ENCODE data around the gene BANP.

BANP gene

DNA sequence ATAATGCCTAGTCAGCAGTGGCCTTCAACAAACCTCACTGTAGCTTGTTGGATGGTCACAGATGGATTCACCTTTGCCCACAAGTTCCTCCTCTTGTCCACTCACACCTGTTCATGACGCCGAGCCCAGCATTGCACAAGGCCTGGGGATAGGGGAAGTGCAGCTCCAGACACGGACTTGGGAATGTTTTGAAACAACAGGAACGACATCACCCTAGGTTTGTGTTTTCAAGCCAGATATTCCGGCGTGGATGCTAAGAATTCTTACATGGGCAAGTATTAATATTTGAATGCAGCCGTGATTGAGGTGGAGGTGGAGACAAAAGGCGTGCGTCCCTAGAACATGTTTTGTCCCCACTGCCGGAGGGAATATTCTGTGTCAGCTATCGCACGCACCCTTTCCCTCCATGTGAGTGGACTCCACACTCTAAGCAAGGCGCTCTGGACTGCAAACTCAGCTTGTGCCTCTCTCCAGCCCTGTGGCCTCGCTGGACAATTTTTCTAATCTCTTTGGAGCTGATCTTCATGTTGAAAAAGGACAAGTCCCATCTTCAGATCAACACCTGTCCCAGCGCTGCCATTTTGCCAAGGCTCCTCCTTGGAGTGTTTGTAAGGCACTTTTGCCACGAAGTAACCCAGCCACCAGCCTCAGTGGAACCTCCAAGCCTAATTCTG is 2.0 kb upstream of the BANP start:
- no peak for DNase-seq (ENCODE audit: low spot score)

DNA sequence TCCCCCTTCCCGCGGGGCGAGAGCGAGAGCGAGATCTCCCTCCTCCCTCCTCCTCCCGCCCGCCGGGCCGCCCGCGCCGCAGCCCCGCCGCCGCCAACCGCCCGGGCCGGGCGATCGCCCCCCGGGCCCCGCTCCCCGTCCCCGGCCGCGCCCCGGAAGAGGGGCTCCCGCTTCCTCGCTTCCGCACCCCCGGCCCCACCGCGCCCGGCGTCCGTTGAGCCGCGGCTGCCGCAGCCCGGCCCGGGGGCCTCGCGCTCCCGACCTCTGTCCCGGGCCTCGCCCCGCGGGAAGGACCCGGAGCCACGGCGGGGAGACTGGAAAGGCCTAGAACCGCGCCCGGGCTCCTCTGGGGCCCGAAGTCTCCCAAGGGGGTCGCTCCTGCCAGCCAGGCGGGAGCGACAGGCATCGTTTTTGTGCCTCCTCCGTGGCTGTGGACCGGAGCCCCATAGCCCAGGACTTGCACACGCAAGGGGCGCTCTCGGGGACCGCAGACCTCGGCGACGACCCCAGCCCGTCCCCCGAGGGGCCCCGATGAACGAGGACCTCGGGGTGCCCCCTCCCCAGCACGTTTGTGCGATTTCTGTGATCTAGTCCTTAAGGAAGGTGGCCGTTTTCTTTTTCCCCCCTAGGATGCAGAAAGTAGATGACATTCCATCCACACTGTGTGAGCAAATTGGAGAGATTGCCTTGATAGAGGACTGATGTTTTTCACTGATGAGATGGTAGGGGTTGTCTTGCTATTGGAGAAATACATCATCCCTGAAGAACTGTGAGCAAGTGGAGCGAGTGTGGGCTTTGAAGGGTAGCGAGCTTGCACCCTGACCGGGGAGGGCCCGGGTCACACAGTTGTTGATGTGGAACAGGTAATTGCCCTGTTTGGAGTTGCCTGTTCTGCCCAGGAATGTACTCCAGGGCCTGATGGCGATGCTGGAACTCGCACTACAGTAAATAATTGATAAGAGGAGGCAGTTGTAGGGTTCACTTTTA is 611 bp downstream of the BANP start:
- DNase-seq (ENCODE audit: low spot score) = no peak

DNA sequence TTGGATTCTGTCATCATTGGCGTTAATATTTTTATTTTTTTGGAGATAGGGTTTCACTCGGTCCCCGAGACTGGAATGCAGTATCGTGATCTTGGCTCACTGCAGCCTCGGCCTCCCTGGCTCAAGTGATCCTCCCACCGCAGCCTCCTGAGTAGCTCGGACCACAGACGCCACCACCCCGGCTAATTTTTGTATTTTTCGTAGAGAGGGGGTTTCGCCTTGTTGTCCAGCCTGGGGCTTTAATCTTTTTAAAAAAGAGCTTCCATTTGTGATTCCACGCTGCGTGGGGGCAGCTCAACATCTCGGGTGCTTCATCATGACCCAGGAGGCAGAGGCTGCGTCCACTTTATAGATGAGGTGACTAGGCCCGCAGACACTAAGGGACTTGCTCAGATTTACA is 1.5 kb downstream of the BANP start:
- no peak for DNase-seq (ENCODE audit: low spot score)

DNA sequence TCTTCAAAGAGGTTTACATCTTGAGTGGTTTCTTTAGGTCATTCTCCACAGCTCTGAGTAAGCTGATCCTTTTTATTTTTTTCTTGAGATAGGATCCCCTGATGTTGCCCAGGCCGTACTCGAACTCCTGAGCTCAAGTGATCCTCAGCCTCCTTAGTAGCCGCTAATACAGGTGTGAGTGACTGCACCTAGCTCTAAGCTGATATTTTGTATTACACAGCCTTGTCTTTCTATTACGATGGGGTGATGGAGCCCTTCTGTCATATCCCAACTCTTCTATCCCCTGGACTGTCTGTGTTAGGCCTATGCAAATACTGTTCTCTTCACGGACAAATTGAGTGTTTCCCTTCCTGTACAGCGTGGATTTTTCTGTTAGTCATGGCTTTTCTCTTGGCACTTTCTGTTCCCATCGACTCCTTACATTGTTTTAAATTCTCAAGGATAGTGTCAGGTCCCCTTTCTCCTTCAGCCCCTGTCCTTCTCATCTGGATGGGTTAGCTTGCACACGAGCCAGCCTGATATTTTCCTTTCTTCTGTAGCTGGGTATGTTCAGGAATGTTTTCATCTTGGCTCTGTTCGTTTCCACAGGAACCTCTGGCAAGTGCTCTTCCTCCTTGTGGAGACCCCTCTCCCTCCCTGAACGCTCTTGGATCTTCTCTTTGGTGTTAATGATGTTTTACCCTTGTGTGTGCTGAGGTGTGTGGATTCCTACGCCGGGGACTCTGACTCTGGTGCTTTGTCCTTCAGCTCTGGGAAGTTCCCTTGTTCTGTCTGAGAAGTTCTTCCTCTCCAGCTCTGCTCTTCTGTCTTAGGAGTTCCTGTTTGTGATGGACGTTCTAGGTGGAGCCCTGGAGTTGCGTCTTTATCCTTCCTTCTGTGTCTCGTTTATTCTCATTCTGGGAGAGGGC is 2.3 kb downstream of the BANP start:
- no peak for DNase-seq (ENCODE audit: low spot score)

DNA sequence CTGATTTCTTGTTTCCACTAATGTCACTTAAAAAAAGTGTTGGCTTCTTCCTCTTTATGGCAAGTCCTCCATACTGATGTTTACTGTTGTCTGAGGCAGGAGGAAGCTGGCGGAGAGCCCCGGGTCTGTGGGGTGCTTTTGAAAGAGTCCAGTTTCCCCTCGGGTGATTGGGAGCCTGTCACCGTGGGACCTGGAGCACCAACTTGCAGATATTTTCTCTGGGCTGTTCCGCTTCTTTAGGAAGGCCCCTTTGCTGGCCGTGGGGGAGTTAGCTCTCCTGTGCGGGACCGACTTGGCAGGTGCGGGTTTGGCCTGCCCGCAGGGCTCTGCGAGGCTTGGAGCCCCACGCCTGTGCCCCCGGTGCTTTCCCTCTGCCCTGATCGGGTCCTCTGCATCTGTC is 3.1 kb downstream of the BANP start:
- DNase-seq (ENCODE audit: low spot score) = no peak

DNA sequence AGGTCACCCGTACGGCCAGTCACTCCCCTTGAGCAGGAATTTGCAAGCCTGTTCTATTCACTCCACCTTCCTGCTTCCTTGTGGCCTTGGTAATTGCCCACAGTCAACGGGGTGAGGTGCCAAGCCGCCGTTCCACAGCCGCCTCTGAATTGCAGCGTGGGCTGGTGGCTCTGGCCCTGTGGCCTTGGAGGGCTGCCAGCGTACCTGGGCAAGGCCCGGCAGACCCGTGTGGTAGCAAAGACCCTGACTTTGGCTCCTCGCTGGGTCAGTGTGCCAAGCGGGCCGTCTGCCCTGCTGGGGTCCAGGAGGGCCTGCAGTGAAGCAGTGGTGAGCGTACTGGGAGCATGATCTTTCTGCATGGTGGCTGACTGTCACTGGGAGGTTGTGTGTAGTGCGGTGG is 3.6 kb downstream of the BANP start:
- no peak for DNase-seq (ENCODE audit: low spot score)

DNA sequence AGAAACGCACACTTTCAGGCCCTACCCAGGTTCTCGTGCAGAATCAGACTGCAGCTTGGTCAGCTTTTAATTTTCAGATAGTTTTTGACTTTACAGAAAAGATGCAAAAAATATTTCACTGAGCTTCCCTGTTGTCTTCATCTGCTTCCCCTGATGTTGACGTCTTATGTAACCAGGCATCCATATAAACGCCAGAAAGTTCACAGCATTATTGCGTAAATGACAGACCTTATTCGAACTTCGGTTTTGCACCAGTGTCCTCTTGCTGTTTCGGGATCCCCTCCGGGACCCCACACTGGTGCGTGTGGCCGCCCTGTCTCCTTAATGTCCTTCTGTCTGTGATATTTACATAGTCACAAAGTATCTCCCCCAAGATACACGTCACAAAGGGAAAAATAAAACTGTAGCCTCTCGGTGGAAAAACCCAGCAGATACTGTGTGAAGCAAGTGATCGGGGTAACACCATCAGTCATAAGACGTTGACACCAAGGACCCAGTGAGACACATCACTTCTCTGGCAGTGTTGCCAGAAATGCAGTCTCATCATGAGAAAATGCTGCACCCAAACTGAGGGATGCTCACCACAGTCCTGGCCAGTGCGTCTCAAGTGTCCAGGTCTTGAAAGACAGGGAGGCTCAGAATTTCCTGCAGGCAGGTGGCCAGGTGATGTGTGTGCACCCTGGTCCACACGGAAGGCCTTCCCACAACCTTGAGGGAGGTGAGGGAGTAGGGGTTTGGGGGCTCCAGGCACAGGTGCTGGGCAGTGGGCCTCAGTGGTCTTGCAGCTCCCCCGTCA is 4.3 kb downstream of the BANP start:
- DNase-seq (ENCODE audit: low spot score) = no peak

DNA sequence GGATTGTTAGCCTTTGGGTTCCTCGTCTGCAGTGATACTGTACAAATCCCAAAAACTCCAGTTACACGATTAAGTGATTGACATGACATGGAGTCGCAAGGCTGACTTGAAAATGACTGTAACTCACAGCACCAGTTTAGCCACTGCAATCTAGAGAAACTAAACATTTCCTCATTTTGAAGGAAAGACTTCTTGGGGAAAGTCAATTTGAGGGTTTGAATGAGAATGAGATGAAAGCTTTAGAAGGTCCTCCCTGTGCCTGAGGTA is 4.8 kb downstream of the BANP start:
- no peak for DNase-seq (ENCODE audit: low spot score)

DNA sequence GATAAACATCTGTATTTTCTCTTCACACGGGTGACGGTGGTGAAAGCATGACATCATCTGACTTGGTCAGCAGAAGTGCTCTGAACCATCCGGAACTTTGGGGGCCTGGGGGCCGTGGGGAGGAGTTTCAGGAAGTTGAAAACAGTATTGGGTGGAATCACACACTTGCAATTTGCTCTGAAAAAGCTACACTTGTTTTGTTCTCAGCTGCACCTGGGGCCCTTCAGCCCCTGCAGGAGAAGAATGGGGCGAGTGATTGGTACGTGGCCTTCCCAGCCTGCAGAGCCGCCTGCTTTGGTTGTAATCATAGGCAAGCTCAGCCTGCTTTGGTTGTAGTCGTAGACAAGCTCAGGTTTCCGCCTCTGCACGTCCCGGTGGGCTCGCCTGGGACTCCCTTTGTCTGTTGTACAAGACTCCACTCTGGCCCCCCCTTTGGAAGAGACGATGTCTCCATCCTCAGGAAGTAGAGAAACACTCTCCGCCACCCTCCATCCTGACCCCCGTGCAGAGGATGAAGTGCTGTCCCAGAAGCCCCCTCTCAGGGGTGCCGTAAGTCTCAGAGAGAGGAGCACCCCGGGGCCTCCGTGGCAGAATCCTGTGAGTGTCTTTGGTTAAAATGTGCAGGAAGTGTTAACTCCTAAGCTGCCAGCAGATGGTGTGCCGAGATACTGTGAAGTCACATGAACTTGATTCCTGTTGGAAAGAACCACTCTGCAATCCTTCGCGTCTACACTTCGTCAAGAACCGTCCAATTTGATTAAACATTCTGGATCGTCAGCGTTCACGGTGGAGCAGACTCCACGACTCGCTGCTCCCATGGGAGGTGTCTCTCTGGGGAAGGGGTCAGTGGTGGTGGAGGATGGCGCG is 5.4 kb downstream of the BANP start:
- DNase-seq (ENCODE audit: low spot score) = peak; percentile 77

DNA sequence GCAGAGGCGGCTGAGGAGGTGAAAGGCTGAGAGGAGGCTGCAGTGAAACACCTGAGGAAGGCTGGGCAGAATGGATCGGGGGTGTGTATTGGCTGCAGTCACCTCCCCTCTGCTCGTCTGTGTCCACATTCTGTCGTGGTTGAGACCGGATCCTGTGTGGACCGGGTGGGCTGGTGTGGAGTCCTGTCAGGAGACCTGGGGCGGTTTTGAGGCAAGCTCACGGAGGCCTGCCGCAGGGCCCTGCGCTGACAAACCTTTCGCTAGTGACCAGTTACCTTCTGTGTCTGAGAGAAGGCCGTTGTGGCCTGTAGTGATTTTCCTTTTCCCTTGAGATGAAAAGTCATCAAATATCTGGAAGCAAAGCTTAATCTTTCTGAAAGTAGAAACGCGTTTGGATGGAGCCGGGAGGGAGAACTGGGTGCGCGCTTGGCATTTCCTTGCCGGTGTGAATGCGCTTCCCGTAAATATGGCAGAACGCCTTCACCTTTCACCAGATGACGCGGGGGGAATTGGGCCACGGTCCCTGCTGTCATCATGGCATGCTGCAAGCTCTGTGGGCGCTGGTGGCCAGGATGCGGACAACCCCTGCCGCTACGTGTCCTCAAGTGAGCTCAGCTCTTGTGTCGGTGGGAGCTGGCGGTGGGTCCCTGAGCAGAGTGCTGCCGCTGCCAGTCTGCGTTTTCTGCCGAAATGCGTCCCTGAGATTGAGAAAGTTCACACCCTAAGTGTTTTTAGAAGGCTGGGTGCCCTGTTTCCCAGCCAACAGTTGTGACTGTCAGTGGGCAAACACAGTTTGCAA is 6.3 kb downstream of the BANP start:
- DNase-seq (ENCODE audit: low spot score) = no peak

DNA sequence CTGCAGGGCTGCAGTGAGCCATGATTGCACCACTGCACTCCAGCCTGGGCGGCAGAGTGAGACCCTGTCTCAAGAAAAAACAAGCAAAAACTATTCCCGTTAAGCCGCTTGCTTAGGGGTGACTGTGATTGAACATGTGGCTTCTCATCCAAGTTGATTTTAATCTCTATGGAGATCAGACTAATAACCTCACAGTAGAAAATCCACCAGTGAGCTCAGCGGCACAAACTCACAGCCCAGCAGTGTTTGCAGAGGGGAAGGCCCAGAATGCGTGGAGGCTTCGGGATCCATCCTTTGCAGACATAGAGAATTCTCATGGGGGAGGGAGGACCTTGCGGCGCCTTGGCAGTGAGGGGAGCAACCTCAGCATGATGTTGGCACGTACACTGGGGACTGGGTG is 7.4 kb downstream of the BANP start:
- no peak for DNase-seq (ENCODE audit: low spot score)

DNA sequence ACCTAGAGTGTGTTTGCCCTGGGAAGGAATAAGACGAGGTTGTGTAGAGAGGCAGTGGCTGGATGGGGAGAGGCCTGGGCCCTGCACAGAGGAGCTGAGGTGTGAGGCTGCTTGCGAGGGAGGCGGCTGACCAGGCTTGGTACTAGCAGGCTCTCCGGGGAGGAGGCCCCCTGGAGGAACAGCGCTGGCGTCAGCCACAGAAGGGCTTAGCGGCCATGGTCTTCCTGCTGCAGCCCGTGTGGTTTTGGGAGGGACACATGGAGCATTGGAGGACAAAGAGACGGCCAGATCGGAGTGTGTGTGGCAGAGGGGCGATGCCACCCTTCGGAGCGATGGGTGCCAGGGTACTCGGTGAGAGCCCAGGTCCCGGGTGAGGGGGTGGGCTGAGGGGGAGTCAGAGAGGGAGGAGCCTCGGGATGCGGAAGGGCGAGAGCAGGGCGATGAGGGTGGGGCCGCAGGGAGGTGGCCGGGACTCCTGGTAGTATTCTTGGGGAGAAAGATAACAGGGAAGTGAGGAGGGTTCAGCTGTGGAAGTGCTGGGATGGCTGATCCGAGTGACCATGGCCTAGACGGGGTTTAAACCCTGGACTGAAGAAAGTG is 8.3 kb downstream of the BANP start:
- no peak for DNase-seq (ENCODE audit: low spot score)

DNA sequence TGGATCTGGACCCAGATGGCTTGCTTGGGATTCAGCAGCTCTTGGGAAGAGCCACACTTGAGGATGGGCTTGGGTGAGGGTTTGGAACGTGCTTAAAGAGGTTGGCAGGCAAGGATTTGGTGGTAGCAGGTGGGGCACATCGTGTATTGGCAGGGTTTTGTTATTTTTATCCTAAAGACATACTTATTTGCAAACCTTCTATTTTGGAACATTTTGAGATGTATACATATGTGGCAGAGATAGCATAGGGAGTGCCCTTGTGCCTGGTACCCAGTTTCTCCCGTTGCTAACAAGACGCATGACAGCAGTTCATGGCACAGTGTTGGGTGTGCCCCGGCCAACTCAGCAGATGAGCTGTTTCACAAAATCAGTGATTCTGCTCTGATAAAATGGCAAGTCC is 9.1 kb downstream of the BANP start:
- DNase-seq (ENCODE audit: low spot score) = no peak

DNA sequence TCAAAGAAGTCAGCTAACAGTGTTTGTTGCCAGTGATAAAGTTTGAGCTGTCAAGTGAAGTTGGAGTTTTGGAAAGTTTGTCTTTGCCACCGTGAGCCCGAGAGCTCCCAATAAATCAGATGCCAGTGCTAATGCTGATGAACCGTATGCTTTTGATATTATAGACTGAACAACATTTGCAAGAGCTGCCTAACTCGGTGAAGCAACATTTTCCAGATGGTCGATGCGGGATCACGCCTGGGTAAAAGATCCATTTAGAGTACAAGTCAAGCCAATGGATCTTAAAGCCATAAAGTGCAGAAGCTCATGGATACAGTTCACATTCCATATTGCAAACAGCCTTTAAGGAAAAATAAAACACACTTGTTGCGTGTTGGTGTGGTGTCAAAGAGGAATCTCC is 9.6 kb downstream of the BANP start:
- DNase-seq (ENCODE audit: low spot score) = no peak

DNA sequence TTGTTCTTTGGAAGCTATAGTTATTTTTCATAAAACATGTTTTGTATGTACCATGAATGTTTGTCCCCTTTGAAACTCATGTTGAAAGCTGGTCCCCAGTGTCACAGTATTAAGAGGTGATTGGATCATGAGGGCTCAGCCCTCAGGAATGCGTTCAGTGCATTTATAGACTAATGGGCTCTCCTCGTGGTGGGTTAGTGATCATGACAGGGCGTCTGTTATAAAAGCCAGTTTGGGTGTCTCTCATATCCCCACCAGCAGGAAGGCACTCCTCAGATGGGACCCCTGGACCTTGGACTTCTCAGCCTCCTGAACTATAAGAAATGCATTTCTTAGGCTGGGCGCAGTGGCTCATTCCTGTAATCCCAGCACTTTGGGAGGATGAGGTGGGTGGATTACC is 10.4 kb downstream of the BANP start:
- DNase-seq (ENCODE audit: low spot score) = no peak

DNA sequence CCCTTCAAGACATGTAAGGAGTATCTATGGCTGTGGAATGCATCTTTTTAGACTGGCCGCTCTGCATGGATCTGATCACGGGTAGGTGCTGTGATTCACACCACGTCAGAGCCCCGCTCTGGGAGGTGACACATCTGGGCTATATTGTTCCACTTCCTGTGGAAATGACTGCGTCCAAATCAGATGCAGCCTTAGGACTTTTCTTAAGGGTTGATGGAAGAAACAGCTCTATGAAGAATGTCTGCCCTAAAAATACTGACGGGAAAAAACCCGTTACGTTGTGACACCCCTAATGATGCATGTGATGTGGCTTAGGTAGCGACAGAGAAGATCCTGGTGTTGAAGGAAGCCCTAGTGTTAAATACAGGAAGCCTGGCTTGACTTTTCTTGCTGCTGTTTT is 12.2 kb downstream of the BANP start:
- DNase-seq (ENCODE audit: low spot score) = no peak

DNA sequence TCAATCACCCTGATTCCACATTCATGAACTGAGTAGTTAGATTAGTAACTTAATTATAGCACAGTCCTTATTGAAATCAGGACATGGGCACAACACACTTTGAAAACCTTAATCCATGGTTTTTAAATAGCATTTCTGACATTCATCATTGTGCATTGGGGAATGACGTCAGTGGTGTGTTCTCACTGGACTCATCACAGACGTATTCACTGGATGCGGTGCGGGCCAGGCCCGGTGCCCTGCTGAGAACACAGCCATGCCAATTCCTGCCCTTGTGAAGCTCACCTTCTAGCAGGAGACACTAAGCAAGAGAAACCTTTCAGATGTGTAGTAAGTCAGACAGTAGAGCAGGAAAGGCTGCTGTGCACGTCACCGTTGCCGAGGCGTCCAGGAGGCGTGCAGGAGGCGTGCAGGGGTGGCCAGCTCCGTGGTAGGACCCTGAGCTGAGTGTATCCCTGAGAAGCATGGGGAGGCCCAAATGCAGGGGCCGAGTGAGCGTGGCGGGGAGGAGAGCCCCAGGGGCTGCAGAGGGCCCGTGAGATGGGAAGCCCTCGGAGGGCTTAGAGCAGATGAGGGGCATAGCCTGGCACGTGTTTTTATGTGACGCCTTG is 12.9 kb downstream of the BANP start:
- DNase-seq (ENCODE audit: low spot score) = no peak

DNA sequence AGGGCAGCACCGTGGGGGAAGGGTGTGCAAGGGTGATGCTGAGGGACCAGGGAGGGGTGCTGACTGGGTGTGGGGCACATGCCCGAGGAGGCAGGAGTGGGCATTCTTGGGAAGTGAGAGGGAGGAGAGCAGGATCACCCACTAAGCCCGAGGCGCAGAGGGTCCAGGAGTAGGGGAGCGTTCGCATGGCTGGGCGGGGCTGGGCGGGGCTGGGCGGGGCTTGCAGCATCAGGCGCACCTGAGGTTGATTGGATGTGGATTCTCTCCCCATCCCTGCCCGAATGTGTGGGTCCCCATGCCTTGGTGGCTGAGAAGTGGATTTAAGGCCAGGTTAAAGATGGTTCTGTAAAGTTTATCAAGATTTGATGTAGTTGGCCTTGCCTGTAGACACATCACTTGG is 14.2 kb downstream of the BANP start:
- DNase-seq (ENCODE audit: low spot score) = no peak

DNA sequence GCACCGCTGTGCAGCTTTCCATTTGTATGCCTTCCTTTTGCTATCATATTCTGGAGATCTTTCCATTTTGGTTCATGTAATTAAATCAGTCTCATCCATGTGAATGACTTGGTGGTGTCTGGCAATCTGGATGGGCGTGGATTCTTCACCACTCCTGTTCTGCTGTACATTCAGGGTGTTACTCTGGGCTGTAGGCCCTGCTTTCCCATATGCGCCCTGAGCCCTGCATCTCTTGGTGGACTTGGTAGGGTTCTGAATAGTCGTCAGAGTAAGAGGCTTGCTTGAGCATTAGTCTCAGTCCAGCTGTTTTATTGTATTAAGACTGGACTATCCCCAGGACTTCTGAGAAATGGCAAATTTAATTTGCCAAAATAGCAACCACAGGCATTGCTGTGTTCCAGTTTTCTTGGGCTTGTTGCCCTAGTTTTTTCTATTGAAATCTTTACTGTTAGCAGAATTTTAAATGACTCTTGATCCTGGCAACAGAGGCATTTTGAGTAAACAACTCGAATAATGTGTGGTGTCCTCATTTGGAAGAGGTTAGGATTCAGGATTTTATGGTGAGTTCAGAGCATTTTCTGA is 14.9 kb downstream of the BANP start:
- DNase-seq (ENCODE audit: low spot score) = no peak
